Activated T-helper 1 cell treated with anti-CD3 and anti-CD28 coated beads, Interleukin-2, amount 50 U/mL, for 16 hours (primary cell): ENCODE data around the gene TMEM14B.
A peak's percentile ranks its signal among the peaks of the same experiment; 100 is the strongest.
"Not testable (repeated sequence)": the region's sequence is repeated elsewhere in the genome, so short reads cannot be mapped to it uniquely, and the experiment has no call there.

Experiments
- DNase-seq, 2 donors: peaks; one replicate each; pipeline ENCODE4 v3.0.0-alpha.2; 2020; ENCODE audit warnings: low read depth in 1 of 2, low spot score in 1 of 2

The TMEM14B gene

GRCh38 chr6:10747251-10747972 is at the start of gene TMEM14B:
Gene TMEM14B (plus strand): TSS chr6:10747805. CDS start chr6:10749246, 1,441 bp downstream.
- DNase-seq, result peak; percentile 99 to 100

GRCh38 chr6:10713962-10714361 is 33.6 kb upstream of the TMEM14B start:
- no peak for DNase-seq

- DNase-seq, result peak in 1 of 2 donors; percentile 13
Measured at GRCh38 chr6:10719296-10719963, 28.2 kb upstream of the TMEM14B start.

GRCh38 chr6:10719964-10720264 is 27.7 kb upstream of the TMEM14B start:
- no peak for DNase-seq

- peak; percentile 21 to 45 for DNase-seq
Measured at GRCh38 chr6:10720265-10720959, 27.2 kb upstream of the TMEM14B start.

GRCh38 chr6:10720960-10721849 is 26.4 kb upstream of the TMEM14B start:
- not testable (repeated sequence) for DNase-seq

- DNase-seq, result no peak
Measured at GRCh38 chr6:10721850-10722569, 25.6 kb upstream of the TMEM14B start.

GRCh38 chr6:10722570-10722819 is 25.1 kb upstream of the TMEM14B start:
- DNase-seq, result no peak

GRCh38 chr6:10722820-10723566 is 24.6 kb upstream of the TMEM14B start, which contains the start of gene TMEM14C:
Gene TMEM14C (plus strand): TSS chr6:10723070. CDS start chr6:10724614, 1,544 bp downstream.
- peak; percentile 63 to 77 for DNase-seq

- DNase-seq, result no peak
Measured at GRCh38 chr6:10723567-10723881, 24.1 kb upstream of the TMEM14B start.

GRCh38 chr6:10725044-10725443 is 22.6 kb upstream of the TMEM14B start:
- DNase-seq, result no peak

- DNase-seq, result no peak
Measured at GRCh38 chr6:10725716-10726115, 21.9 kb upstream of the TMEM14B start.

GRCh38 chr6:10730254-10730653 is 17.4 kb upstream of the TMEM14B start:
- DNase-seq, result no peak

- DNase-seq, result no peak
Measured at GRCh38 chr6:10733151-10733715, 14.4 kb upstream of the TMEM14B start.

- DNase-seq, result no peak
Measured at GRCh38 chr6:10733863-10734262, 13.7 kb upstream of the TMEM14B start.

- DNase-seq, result no peak
Measured at GRCh38 chr6:10736731-10737130, 10.9 kb upstream of the TMEM14B start.

- no peak for DNase-seq
Measured at GRCh38 chr6:10740061-10740460, 7.5 kb upstream of the TMEM14B start.

- DNase-seq, result not testable (repeated sequence)
Measured at GRCh38 chr6:10741643-10742042, 6.0 kb upstream of the TMEM14B start.

- no peak for DNase-seq
Measured at GRCh38 chr6:10742251-10742650, 5.4 kb upstream of the TMEM14B start.

- DNase-seq, result no peak
Measured at GRCh38 chr6:10743515-10743914, 4.1 kb upstream of the TMEM14B start.
